ENCODE measurements around the gene SPTSSB.

- TF ChIP-seq, protein P1, sequence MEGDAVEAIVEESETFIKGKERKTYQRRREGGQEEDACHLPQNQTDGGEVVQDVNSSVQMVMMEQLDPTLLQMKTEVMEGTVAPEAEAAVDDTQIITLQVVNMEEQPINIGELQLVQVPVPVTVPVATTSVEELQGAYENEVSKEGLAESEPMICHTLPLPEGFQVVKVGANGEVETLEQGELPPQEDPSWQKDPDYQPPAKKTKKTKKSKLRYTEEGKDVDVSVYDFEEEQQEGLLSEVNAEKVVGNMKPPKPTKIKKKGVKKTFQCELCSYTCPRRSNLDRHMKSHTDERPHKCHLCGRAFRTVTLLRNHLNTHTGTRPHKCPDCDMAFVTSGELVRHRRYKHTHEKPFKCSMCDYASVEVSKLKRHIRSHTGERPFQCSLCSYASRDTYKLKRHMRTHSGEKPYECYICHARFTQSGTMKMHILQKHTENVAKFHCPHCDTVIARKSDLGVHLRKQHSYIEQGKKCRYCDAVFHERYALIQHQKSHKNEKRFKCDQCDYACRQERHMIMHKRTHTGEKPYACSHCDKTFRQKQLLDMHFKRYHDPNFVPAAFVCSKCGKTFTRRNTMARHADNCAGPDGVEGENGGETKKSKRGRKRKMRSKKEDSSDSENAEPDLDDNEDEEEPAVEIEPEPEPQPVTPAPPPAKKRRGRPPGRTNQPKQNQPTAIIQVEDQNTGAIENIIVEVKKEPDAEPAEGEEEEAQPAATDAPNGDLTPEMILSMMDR (IDR thresholded peaks at IDR 0.05) = no peak
- TF ChIP-seq, protein P2, sequence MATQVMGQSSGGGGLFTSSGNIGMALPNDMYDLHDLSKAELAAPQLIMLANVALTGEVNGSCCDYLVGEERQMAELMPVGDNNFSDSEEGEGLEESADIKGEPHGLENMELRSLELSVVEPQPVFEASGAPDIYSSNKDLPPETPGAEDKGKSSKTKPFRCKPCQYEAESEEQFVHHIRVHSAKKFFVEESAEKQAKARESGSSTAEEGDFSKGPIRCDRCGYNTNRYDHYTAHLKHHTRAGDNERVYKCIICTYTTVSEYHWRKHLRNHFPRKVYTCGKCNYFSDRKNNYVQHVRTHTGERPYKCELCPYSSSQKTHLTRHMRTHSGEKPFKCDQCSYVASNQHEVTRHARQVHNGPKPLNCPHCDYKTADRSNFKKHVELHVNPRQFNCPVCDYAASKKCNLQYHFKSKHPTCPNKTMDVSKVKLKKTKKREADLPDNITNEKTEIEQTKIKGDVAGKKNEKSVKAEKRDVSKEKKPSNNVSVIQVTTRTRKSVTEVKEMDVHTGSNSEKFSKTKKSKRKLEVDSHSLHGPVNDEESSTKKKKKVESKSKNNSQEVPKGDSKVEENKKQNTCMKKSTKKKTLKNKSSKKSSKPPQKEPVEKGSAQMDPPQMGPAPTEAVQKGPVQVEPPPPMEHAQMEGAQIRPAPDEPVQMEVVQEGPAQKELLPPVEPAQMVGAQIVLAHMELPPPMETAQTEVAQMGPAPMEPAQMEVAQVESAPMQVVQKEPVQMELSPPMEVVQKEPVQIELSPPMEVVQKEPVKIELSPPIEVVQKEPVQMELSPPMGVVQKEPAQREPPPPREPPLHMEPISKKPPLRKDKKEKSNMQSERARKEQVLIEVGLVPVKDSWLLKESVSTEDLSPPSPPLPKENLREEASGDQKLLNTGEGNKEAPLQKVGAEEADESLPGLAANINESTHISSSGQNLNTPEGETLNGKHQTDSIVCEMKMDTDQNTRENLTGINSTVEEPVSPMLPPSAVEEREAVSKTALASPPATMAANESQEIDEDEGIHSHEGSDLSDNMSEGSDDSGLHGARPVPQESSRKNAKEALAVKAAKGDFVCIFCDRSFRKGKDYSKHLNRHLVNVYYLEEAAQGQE (IDR thresholded peaks at IDR 0.05; ENCODE audit: insufficient read depth in 1 of 2, low read depth in 2 of 2, low read length in 1 of 2) = no peak
Measured at GRCh38 chr3:161372321-161373260, 1.3 kb upstream of the SPTSSB start.

All from Panc1 (cell line).